Measurements from ENCODE around the gene GNAZ. TPM values are rescaled to one million over a fixed set of nuclear protein-coding genes. Genes with fewer than 3 reads are reported as not detected.

GNAZ gene
- total and polyA plus RNA-seq, 8 donors: 1.7 to 4.7 (median 3.9) TPM

DNA sequence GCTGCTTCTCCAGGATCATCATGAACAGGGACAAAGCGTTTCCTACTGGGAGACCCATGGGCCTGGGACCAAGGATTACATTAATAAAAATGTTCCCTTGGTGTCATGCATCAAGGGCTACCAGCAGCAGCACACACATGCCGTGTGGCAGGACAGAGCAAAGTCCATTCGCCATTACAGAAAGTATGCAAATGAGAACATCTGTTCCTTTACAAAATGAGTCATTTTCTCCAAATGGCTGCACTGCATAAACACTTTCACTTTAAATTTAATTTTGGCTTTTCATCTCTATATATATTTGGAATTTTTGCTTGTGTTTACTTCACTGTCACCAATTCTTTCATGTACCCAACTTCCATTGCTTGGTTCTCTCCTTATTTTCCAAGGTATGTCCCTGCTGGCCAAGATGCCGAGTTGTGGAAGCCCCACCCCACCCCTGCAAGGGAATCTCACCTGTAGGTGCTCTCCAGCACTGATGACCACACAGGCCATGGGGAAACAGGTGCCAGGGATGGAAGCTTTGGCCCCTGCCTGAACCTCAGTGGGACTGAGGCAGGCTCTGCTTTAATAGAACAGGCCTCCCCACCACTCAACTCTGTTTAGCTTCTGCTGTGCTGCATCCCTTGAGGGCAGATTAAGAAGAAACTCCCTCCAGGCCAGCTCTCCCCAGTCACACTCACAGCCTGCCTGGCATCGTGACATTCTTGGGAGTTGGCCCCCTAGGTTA is 15.6 kb upstream of the GNAZ start:
- no peak for ATAC-seq
- H3K27ac ChIP-seq: no peak overlapping the region

DNA sequence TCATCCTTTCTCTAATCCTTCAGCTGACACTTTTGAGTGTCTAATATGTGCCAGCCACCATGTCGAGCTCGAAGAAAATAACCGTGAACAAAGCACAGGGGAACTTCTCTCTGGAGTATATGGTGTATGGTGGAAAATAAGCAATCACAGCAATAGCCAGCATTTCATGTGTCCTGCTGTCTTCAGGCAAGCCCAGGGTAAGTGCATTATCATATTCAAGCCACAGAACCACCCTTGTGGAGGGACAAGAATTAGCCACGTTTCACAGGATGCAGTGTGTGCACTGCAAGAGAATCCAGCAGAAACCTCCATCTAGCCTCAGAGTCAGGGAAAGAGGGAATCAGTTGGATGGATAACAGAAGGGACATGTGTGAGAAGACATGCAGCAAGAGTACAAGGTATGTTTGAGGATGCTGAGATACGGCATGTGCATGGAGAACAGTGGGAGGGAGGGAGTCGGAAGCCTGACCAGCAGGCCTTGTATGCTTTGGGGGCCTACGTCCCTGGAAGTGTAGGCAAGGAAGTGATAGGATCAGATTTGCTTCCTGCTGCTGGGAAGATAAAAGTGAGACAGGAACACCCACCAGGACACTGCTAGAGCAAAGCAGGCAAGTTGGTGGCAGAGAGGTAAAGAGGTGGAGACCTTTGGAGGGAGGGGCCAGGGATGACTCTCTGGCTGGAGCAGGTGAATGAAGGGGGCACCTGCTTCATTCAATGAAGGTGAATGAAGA is 14.7 kb upstream of the GNAZ start:
- Histone ChIP-seq H3K36me3 (no peaks in the 10 kb centered on the region), H3K27ac (no peak overlapping the region), H3K9me3 (peaks cover 0 to 9% of the 10 kb centered on the region in 2 donors), H3K27me3 (no peaks in the 10 kb centered on the region), H3K4me1 (no peaks in the 10 kb centered on the region), H3K4me3 (no peak overlapping the region)
- TF ChIP-seq, protein P1, sequence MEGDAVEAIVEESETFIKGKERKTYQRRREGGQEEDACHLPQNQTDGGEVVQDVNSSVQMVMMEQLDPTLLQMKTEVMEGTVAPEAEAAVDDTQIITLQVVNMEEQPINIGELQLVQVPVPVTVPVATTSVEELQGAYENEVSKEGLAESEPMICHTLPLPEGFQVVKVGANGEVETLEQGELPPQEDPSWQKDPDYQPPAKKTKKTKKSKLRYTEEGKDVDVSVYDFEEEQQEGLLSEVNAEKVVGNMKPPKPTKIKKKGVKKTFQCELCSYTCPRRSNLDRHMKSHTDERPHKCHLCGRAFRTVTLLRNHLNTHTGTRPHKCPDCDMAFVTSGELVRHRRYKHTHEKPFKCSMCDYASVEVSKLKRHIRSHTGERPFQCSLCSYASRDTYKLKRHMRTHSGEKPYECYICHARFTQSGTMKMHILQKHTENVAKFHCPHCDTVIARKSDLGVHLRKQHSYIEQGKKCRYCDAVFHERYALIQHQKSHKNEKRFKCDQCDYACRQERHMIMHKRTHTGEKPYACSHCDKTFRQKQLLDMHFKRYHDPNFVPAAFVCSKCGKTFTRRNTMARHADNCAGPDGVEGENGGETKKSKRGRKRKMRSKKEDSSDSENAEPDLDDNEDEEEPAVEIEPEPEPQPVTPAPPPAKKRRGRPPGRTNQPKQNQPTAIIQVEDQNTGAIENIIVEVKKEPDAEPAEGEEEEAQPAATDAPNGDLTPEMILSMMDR (IDR thresholded peaks at IDR 0.05): no peak
- ATAC-seq (no peak), DNase-seq (no peak)
- intact Hi-C loops (cut with DNase I): no loop called here

More for the DNA sequence above, 15.6 kb upstream of the GNAZ start:
- Histone ChIP-seq H3K4me1 (no peaks in the 10 kb centered on the region), H3K27me3 (no peaks in the 10 kb centered on the region), H3K36me3 (no peaks in the 10 kb centered on the region), H3K9me3 (peaks cover 0 to 9% of the 10 kb centered on the region in 2 donors), H3K4me3 (no peak overlapping the region)
- TF ChIP-seq, protein P1 (IDR thresholded peaks at IDR 0.05): no peak
- intact Hi-C loops (cut with DNase I): no loop called here
- DNase-seq: no peak

DNA sequence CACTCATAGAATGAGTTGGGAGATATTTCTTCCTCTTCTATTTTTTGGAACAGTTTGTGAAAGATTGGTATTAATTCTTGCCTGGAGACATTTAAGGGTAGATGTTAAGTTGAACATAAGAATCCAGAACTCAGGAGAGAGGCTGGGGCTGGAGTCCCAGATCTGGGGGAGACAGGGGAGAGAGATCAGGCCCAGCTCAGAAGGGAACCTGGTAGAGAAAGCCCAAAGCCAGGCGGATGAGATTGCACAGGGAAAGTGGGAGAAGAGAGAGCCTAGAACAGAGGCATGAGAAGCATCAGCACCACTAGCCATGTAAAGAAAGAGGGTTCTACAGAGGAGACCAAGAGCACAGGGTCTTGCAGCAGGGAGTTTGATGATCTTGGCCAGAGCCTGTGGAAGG is 13.0 kb upstream of the GNAZ start:
- intact Hi-C loops (cut with DNase I): no loop called here
- TF ChIP-seq, protein P1 (IDR thresholded peaks at IDR 0.05): no peak
- H3K36me3 ChIP-seq: no peaks in the 10 kb centered on the region
- H3K27me3 ChIP-seq: no peaks in the 10 kb centered on the region
- H3K27ac ChIP-seq: no peak overlapping the region
- H3K4me3 ChIP-seq: no peak overlapping the region
- H3K4me1 ChIP-seq: no peaks in the 10 kb centered on the region
- H3K9me3 ChIP-seq: peaks cover 0 to 9% of the 10 kb centered on the region in 2 donors
- DNase-seq: no peak
- no peak for ATAC-seq

DNA sequence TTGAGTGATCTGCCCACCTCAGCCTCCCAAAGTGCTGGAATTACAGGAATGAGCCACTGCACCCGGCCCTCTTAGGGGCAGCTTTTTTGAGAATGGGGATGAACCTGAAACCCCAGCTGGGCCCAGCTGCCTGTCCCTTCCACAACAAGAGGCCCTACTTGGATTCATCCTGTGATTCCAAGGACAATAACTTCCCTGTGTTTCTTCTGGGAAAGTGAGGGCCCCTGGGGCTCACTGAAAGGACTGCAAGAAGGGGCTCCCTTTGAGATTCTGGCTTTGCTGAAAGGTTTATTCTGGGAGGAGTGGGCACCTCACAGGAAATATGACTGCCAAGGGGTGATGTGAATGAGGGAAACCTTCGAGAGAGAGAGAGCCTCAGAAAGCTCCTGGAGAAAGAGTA is 12.3 kb upstream of the GNAZ start:
- H3K27me3 ChIP-seq: no peaks in the 10 kb centered on the region
- H3K4me3 ChIP-seq: no peak overlapping the region
- H3K36me3 ChIP-seq: no peaks in the 10 kb centered on the region
- no peaks in the 10 kb centered on the region for H3K4me1 ChIP-seq
- ATAC-seq (no peak), DNase-seq (no peak)
- TF ChIP-seq, protein P1 (IDR thresholded peaks at IDR 0.05): no peak
- intact Hi-C loops (cut with DNase I): no loop called here
- H3K27ac ChIP-seq: no peak overlapping the region
- peaks cover 0 to 9% of the 10 kb centered on the region in 2 donors for H3K9me3 ChIP-seq

DNA sequence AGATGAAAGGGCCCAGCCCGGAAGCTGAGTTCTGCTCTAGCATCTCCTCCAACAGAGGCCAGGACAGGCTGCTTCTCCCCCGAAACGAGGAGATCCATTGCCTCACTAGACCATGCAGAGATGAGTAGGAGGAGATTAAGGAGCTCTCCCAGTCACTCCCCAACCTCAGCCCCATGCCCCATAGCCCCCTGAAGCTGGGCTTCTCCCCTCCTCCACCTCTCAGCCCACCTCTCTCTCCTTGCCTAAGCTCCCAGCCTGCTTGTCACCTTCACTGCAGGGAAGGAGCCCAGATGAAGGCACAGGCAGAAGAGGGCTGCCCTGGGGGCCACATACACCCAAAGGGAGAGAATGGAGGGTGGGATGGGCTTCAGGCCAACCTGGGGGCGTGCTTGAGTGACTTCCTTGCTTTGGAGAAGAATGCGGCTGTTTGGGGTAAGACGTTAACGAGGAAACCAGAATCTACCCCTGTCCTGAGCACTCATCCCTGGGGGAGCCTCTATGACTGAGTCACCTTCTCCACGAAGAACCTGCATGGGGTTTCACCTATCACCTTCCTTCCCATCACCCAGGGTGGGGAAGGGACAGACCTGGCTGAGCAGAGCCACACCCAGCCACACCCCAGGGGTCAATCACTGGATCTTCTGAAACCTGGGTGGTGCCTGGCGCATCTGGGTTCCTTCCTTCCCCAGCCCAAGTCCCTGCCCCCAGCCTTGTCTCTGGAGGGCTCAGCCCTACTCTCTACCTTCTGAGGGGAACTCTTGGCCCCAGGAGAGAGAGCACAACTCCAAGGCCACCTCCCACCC is 11.6 kb upstream of the GNAZ start:
- DNase-seq (no peak), ATAC-seq (no peak)
- Histone ChIP-seq H3K27ac (no peak overlapping the region), H3K9me3 (peaks cover 0 to 9% of the 10 kb centered on the region in 2 donors), H3K4me3 (no peak overlapping the region), H3K36me3 (no peaks in the 10 kb centered on the region), H3K4me1 (no peaks in the 10 kb centered on the region), H3K27me3 (no peaks in the 10 kb centered on the region)
- intact Hi-C loops (cut with DNase I): no loop called here
- TF ChIP-seq, protein P1 (IDR thresholded peaks at IDR 0.05): no peak
